ENCODE results near the gene MIA2. TPM values are rescaled to one million over a fixed set of nuclear protein-coding genes. Genes with fewer than 3 reads are reported as not detected.
A peak's percentile ranks its signal among the peaks of the same experiment; 100 is the strongest.

MIA2 gene
- total and polyA plus RNA-seq, 2 donors from 2014 or later = 63.2 to 65.6 TPM

DNA sequence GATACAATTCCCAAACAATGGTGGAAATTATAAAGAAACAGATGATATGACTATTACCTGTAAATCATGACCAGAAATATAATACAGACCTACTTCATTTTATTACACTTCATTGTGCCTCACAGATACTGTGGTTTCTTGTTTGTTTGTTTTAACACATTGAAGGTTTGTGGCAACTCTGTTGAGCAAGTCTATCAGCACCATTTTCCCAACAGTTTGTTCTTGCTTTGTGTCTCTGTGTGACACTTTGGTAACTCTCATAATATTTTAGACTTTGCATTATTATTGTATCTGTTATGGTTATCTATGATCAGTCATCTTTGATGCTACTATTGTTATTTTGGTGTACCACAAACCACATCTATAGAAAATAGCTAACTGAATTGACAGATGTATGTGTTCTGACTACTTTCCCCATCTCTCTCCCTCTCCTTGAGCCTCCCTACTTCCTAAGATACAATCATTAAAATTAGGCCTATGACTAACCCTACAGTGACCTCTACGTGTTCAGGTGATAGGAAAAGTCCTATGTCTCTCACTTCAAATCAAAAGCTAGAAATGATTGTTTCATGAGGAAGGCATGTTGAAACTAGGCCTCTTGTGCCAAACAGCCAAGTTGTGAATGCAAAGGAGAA, 149.4 kb downstream of the MIA2 start:
- no peaks in the 10 kb centered on the region for H3K27me3 ChIP-seq (ENCODE audit: control insufficient read depth, insufficient read depth, low read length)
- no peaks in the 10 kb centered on the region for H3K36me3 ChIP-seq (ENCODE audit: control insufficient read depth in 2 of 3, insufficient read depth in 3 of 3, low read length in 3 of 3)
- H3K9ac ChIP-seq (ENCODE audit: low read length in 3 of 3) = no peak overlapping the region
- no peaks in the 10 kb centered on the region for H3K4me1 ChIP-seq (ENCODE audit: control insufficient read depth in 2 of 3, insufficient read depth in 2 of 3, low read depth in 1 of 3, low read length in 3 of 3)
- intact Hi-C loops (cut with DNase I) = no loop called here
- TF ChIP-seq, protein P1, sequence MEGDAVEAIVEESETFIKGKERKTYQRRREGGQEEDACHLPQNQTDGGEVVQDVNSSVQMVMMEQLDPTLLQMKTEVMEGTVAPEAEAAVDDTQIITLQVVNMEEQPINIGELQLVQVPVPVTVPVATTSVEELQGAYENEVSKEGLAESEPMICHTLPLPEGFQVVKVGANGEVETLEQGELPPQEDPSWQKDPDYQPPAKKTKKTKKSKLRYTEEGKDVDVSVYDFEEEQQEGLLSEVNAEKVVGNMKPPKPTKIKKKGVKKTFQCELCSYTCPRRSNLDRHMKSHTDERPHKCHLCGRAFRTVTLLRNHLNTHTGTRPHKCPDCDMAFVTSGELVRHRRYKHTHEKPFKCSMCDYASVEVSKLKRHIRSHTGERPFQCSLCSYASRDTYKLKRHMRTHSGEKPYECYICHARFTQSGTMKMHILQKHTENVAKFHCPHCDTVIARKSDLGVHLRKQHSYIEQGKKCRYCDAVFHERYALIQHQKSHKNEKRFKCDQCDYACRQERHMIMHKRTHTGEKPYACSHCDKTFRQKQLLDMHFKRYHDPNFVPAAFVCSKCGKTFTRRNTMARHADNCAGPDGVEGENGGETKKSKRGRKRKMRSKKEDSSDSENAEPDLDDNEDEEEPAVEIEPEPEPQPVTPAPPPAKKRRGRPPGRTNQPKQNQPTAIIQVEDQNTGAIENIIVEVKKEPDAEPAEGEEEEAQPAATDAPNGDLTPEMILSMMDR (IDR thresholded peaks at IDR 0.05; ENCODE audit: borderline replicate concordance, extremely low read depth, insufficient read depth) = no peak
- FAIRE-seq (no peak), DNase-seq (no peak)
- H3K9me3 ChIP-seq (ENCODE audit: control insufficient read depth in 2 of 3, insufficient read depth in 1 of 3, low read length in 3 of 3) = no peaks in the 10 kb centered on the region
- H3K4me3 ChIP-seq (ENCODE audit: low read length in 3 of 3) = no peak overlapping the region
- H3K27ac ChIP-seq (ENCODE audit: low read depth in 2 of 2, low read length in 2 of 2) = no peak overlapping the region

DNA sequence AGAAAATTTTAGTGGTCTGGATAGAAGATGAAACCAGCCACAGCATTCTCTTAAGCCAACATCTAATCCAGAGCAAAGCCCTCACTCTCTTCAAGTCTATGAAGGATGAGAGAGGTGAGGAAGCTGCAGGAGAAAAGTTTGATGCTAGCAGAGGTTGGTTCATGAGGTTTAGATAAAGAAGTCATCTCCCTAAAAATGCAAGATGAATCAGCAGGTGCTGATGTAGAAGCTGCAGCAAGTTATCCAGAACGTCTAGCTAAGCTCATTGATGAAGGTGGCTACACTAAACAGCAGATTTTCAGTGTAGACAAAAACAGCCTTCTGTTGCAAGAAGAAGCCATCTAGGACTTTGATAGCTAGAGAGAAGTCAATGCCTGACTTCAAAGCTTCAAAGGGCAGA, 150.0 kb downstream of the MIA2 start:
- no peaks in the 10 kb centered on the region for H3K27me3 ChIP-seq (ENCODE audit: control insufficient read depth, insufficient read depth, low read length)
- FAIRE-seq (no peak), DNase-seq (no peak)
- no peak overlapping the region for H3K4me3 ChIP-seq (ENCODE audit: low read length in 3 of 3)
- H3K36me3 ChIP-seq (ENCODE audit: control insufficient read depth in 2 of 3, insufficient read depth in 3 of 3, low read length in 3 of 3) = no peaks in the 10 kb centered on the region
- no peak overlapping the region for H3K9ac ChIP-seq (ENCODE audit: low read length in 3 of 3)
- TF ChIP-seq, protein P1 (IDR thresholded peaks at IDR 0.05; ENCODE audit: borderline replicate concordance, extremely low read depth, insufficient read depth) = no peak
- H3K4me1 ChIP-seq (ENCODE audit: control insufficient read depth in 2 of 3, insufficient read depth in 2 of 3, low read depth in 1 of 3, low read length in 3 of 3) = no peaks in the 10 kb centered on the region
- no peaks in the 10 kb centered on the region for H3K9me3 ChIP-seq (ENCODE audit: control insufficient read depth in 2 of 3, insufficient read depth in 1 of 3, low read length in 3 of 3)
- no peak overlapping the region for H3K27ac ChIP-seq (ENCODE audit: low read depth in 2 of 2, low read length in 2 of 2)
- intact Hi-C loops (cut with DNase I) = no loop called here

DNA sequence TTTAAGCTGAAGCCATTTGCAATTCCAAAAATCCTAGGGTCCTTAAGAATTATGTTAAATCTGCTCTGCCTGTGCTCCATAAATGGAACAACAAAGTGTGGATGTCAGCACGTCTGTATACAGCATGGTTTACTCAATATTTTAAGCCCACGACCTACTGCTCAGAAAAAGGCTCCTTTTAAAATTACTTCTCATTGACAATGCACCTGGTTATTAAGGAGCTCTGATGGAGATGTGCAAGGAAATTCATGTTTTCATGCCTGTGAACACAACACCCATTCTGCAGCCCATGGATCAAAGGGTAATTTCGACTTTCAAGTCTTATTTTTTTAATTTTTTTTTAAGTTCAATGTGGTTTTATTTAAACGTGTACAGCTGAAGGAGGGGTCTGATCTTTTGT, 150.5 kb downstream of the MIA2 start:
- TF ChIP-seq, protein P1 (IDR thresholded peaks at IDR 0.05; ENCODE audit: borderline replicate concordance, extremely low read depth, insufficient read depth) = no peak
- DNase-seq (no peak), FAIRE-seq (no peak)
- H3K9me3 ChIP-seq (ENCODE audit: control insufficient read depth in 2 of 3, insufficient read depth in 1 of 3, low read length in 3 of 3) = no peaks in the 10 kb centered on the region
- no peaks in the 10 kb centered on the region for H3K27me3 ChIP-seq (ENCODE audit: control insufficient read depth, insufficient read depth, low read length)
- H3K27ac ChIP-seq (ENCODE audit: low read depth in 2 of 2, low read length in 2 of 2) = no peak overlapping the region
- H3K4me1 ChIP-seq (ENCODE audit: control insufficient read depth in 2 of 3, insufficient read depth in 2 of 3, low read depth in 1 of 3, low read length in 3 of 3) = no peaks in the 10 kb centered on the region
- H3K36me3 ChIP-seq (ENCODE audit: control insufficient read depth in 2 of 3, insufficient read depth in 3 of 3, low read length in 3 of 3) = no peaks in the 10 kb centered on the region
- no peak overlapping the region for H3K9ac ChIP-seq (ENCODE audit: low read length in 3 of 3)
- intact Hi-C loops (cut with DNase I) = no loop called here
- no peak overlapping the region for H3K4me3 ChIP-seq (ENCODE audit: low read length in 3 of 3)

DNA sequence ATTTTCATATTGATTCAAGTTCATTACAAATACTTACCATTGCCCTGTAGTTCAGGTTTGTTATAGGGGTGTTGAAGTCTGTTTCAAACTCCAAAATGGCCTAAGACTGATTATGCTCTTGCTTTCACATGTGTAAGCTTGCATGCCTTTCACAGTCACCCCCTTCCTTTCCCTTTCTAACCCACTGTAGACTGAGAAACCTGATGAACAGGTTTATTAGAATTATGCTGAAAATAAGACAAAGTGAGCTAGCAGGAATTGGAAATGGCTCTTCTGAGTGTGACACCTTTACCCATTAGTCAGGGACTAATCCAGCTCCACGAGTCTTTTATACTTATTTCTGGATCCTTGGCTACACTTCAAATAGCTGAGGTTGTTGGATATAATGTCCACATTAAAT, 159.6 kb downstream of the MIA2 start:
- Histone ChIP-seq H3K9ac (ENCODE audit: low read length in 3 of 3) (no peak overlapping the region), H3K36me3 (ENCODE audit: control insufficient read depth in 2 of 3, insufficient read depth in 3 of 3, low read length in 3 of 3) (peaks cover 0 to 12% (median 2%) of the 10 kb centered on the region in 3 donors), H3K27ac (ENCODE audit: low read depth in 2 of 2, low read length in 2 of 2) (no peak overlapping the region), H3K9me3 (ENCODE audit: control insufficient read depth in 2 of 3, insufficient read depth in 1 of 3, low read length in 3 of 3) (no peaks in the 10 kb centered on the region), H3K4me3 (ENCODE audit: low read length in 3 of 3) (no peak overlapping the region), H3K4me1 (ENCODE audit: control insufficient read depth in 2 of 3, insufficient read depth in 2 of 3, low read depth in 1 of 3, low read length in 3 of 3) (peaks cover 0 to 4% (median 0%) of the 10 kb centered on the region in 3 donors), H3K27me3 (ENCODE audit: control insufficient read depth, insufficient read depth, low read length) (no peaks in the 10 kb centered on the region)
- intact Hi-C loops (cut with DNase I) = no loop called here
- DNase-seq (peak in 1 of 5 donors; percentile 4), FAIRE-seq (no peak)
- TF ChIP-seq, protein P1 (IDR thresholded peaks at IDR 0.05; ENCODE audit: borderline replicate concordance, extremely low read depth, insufficient read depth) = no peak

Data from kidney (tissue), 14 donors.